GM19324 (cell line): ENCODE measurements around the gene IRF4.

Experiments used
- ATAC-seq: cut with Tn5 transposase; IDR thresholded peaks from one replicate; pipeline ENCODE4 v1.9.1; 2021; ENCODE audit warnings: mild to moderate bottlenecking, moderate library complexity; ENCODE audit not compliant: unreplicated experiment, low FRiP score

Gene IRF4

GRCh38 chr6:453152-453551 is 61.6 kb downstream of the IRF4 start:
- no peak for ATAC-seq

GRCh38 chr6:454148-454991 is 62.8 kb downstream of the IRF4 start:
- no peak for ATAC-seq

GRCh38 chr6:455006-455585 is 63.5 kb downstream of the IRF4 start:
- no peak for ATAC-seq

GRCh38 chr6:455835-456234 is 64.3 kb downstream of the IRF4 start:
- ATAC-seq: no peak

GRCh38 chr6:456358-456867 is 64.9 kb downstream of the IRF4 start:
- no peak for ATAC-seq

- no peak for ATAC-seq
Measured at GRCh38 chr6:456887-457286, 65.3 kb downstream of the IRF4 start.
